DMS53 treated with DMSO at 0.1 percent for 48 hours (cell line): ENCODE measurements around the gene FHL5.
"Not testable (repeated sequence)": the region's sequence is repeated elsewhere in the genome, so short reads cannot be mapped to it uniquely, and the experiment has no call there.

Source experiments
- DNase-seq: peaks from one replicate; lab custom pipeline; 2025; ENCODE audit not compliant: unreplicated experiment; lab: John Stamatoyannopoulos, UW

FHL5 gene

DNA sequence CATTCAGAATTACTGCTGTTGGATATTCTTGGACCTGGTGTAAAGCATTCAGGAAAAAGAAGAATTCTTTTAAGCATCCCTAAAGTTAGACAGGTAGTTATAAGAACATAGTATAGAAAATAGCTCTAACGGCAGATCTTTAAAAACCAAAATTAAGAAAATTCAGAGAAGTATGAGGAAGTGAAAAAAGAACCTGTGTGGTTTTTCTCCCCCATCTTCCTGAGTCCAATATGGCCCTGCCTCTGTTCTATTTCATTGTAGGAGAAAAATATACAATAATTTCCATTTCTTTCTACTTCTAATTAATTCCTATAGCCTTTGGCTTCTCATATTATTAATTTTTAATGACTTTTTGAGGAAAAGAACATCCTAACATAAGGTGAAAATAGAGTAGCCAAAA lies 47.1 kb downstream of the FHL5 start:
- no peak for DNase-seq

DNA sequence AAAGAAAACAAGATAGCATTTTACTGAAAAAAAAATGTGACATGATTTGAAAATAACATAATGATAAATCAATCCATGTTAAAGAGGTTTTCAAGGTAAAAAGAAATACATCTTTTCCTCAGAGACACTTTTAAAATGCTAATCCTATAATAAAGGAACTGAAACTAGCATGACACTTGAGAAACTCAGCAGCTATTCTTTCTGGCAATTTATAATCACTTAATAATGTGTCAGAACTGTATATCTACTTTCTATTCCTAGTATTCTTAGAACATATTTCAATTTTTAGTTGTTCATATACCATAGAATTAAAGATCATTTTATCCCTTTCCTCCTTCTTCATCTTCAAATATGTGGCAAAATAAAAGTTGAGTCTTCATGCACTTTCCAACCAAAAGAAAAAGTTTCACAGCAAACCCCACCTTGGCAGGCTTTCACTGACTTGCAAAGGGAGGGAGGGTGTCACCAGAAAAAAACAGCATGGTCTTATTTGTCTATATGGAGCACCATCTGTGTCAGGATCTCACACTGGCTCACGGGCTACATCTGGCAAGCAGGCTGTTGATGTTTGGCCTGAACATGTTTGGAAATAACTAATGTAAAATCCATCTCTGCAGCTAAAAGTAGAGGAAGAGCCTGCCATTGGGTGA lies 48.5 kb downstream of the FHL5 start:
- DNase-seq = no peak

DNA sequence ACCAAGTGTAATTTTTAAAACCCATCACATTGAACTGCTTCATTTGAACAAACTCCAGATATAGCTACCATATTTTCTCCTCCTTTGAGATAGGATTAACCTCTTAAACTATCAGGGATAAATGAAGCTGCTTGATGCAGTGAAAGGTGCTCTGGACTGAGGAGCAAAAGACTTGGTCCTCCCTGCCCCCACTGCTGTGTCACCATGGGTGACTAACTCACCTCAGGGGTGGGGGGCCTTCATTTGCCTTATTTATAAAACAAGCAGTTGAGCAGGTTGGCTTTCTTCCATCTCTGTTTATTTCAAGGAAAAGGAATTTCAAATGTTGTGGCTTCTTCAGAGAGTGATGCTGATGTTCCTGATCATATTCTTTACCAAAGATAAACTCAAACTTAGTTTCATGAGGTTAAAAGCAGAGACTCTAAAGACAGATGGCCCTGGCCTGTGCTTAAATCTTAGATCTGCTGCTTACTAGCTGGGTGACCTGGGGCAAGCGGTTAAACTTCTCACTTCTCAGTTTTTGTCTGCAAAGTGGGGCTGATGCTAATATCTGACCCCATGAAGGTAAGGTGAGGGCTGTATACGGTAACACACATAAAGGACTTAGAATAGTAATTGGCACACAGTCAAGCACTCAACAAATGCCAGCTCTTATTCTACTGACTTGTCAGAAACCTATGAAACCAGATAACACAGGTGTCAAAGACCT lies 50.5 kb downstream of the FHL5 start:
- no peak for DNase-seq

DNA sequence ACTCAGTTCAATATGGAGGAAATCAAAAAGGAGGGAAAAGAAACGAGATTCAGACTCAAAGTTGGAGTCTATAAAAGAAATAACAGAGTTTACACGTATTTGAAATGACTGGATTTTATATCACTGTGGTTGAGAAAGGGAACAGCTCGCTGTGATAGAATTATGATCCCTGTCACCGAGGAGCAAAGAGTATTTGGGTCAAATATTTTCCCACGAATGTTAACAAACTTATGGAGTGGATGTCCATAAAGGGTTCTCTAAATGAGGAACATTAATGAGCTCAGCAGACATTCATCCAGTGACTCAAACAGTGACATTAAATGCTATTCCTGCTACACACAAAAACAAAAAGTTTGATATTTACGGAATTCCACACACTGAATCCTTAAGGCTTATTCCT lies 57.9 kb downstream of the FHL5 start:
- no peak for DNase-seq

DNA sequence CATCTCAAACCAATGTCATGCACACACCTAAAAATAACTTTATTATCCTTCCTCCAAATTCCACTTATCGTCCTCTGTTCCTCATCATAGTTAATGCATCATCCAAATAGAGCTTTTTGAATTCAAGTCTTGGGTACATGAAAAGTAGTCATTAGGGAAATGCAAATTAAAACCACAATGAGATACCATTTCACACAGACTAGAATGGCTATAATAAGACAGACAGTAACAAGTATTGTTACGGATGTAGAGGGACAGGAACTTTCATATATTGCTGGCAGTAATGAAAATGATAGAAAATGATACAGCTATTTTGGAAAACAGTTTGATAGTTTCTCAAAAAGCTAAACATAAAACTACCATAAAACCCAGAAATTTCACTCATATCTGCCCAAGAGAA lies 59.1 kb downstream of the FHL5 start:
- no peak for DNase-seq

DNA sequence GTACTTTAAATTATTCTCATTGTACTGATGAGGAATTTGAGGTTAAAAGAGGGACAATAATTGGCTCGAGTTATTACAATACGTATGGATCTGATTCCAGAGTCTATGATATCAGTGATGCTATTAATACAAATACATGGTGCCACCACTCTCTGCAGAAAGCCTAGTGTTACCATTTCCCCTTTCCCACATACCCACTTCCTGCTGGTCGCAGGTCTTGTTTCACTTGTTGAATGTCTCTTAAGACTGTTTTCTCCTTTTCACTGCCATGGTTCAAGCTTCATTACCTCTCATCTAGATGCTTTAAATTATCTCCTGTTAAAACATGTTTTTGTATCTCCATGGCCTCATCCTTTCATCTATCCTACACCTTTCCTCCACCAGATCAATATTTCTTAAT lies 62.0 kb downstream of the FHL5 start:
- DNase-seq = no peak

DNA sequence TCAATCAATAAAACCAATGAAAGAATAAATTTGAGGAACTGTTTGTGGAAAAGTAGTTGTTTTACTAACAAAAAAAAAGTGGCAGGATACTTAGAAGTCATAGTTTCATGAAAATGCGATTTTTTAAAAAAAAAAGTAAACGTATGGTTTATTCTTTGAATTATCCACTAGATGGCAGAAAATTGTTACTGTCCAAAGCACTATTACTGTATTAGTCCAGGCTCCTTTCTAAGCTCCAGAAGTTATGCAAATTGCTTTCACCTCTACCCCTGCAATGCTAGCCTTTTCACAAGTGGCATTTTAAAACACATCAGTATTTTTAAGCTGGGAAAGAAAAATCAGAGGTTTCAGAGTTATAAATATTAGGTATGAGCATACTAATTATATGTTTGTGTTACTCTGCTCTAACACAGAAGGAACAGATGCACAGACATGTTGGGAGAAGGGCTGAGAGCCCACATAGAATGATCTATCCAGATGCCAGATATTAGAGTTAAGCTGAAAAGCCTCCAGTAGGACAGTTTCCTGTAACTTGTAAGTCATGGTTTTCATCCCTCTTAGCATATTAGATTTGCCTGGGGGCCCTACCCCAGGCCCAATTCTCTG lies 63.9 kb downstream of the FHL5 start:
- DNase-seq = peak; percentile 18

DNA sequence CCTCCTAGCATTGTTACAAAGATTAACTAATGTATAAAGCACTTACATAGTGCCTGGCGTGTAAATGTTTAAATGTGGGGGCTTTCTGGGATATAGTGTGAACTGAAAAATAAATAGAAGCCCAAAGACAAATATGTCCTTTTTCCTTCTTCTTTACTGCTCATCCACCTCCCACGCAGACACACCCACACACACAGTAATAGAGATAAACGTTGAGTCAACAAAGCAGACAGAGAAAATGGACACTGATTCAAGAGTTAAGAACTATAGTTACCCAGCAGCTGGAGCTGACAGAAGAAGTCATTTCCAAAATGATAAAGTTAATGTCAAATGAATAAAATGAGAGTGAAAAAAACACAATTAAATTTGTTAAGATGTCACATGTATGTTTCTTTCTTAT lies 68.3 kb downstream of the FHL5 start:
- DNase-seq = no peak

DNA sequence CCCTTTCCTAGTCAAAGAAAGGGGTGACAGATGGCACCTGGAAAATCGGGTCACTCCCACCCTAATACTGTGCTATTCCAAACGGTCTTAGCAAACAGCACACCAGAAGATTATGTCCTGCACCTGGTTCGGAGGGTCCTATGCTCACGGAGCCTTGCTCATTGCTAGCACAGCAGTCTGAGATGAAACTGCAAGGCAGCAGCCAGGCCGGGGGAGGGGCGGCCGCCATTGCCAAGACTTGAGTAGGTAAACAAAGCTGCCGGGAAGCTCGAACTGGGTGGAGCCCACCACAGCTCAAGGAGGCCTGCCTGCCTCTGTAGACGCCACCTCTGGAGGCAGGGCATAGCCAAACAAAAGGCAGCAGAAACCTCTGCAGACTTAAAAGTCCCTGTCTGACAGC lies 75.1 kb downstream of the FHL5 start:
- DNase-seq = not testable (repeated sequence)

DNA sequence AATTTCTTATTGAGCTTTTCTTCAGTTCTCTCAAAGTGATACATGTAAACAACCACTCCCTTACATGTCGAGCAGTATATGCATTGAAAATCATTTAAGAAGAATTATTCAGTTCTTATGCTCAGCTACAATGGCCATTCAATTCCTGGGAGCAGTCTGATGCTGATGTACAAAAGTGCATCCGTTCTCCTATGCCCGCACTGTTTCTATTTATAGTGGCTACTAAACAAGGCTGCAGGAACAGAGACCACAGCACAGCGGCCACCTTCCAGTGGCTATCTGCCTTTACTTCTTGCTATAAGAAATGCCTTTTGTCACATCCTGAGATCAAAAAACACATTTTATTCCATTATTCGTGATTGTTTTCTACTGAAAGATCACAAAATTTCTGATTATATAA lies 82.2 kb downstream of the FHL5 start:
- DNase-seq = no peak

DNA sequence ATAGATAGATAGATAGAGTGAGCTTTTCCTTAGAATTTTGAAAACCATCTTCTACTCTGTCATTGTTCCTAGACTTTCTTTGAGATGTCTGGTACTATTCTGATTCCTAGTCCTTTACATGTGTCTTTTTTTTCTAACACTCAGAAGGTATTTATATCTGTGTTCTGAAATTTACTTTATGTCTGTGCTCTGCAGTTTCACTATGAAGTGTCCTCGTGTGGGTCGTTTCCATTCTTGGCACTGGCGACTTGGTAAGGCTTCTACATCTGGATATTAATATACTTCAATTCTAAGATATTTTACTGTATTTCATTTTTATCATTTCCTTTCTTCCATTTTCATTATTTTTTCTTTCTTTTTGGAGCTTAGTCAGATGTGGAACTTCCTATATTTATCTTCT lies 87.0 kb downstream of the FHL5 start:
- no peak for DNase-seq

DNA sequence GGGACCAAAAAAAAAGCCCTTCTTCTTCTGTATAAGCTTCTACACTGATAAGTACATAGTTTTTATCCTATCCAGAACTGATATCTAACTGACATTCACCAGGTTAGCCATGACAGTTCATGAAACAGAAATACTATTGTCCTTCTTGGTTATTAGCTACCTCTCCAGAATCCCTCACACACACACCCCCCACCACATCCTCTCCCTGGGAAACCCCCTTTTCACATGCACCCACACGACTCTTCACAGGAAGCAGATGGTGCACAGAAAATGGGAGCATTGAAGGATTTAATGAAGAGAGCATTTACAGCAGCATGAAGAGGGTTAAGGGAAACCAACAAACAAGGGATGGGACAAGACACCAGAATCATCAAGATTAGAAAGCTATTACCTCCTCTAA lies 88.9 kb downstream of the FHL5 start:
- no peak for DNase-seq

DNA sequence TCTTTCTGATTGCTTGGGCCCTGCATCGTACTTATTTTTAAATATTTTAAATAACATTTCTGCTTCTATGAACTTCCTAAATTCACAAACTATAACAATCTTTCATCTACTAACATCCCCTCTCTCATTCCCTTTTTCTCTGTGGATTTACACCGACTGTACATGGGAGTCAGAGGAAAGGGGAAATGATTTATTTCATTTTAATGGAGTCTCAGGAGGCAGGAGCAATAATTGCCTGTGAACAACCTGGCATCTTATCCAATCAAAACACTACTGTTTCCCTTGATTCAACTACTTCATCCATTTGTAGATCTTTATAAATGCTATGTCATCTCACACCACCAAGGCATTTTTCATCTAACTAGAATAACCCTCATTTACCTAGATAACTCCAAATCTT lies 89.6 kb downstream of the FHL5 start:
- no peak for DNase-seq

DNA sequence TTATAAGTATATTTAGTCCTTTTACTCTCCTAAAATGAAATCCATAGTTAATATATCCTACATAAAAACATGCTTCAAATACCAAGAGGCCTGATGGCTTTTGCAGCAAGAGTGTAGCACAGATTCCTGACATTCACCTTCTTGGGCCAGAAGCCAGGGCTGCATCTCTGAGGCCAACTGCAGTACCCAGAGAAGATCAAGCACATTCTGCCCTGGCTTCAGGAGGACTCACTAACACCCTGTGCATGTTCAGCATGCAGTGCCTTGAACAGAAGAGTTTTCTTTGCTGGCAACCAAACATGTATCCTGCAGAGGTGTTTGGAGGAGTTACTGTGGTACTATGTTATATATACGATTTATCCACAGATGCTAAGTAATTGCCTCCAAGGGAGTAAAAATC lies 90.3 kb downstream of the FHL5 start:
- DNase-seq = no peak

DNA sequence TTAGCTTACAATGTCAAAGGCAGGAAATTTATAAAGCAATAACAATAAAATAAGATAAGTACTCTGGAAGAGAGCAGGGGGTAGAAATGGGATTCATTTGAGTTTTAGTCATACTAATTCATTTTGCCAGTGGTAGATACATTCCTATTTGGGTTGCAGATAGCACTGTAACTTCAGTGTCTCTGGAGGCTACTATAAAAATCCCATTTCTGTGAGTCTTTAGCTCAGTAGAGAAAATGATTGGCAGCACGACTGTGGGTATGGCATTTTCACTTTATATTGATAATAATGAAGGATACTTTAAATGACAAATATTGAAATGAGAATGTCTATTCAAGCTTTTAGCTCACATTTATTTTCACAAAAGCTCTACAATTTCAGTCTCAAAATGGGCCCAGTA lies 93.6 kb downstream of the FHL5 start:
- DNase-seq = no peak

DNA sequence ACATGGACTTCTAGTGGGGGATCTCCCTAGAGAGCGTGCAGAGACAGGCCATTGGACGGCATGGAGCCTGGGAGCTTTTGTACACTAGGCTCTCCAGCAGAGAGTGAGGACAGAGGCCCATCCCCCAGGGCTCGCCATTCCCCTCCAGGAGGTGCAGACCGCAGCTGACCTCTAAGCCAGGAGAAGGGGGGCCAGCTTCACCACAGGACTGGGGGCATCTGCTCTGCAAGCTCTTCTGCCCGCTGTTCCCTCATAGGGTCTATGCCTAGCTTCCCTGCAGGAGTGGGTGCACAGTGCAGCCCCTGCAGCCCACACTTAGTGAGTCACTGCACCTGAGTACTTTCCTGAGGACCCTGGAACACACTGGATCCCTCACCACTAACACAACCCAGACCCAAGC lies 94.4 kb downstream of the FHL5 start:
- DNase-seq = no peak

DNA sequence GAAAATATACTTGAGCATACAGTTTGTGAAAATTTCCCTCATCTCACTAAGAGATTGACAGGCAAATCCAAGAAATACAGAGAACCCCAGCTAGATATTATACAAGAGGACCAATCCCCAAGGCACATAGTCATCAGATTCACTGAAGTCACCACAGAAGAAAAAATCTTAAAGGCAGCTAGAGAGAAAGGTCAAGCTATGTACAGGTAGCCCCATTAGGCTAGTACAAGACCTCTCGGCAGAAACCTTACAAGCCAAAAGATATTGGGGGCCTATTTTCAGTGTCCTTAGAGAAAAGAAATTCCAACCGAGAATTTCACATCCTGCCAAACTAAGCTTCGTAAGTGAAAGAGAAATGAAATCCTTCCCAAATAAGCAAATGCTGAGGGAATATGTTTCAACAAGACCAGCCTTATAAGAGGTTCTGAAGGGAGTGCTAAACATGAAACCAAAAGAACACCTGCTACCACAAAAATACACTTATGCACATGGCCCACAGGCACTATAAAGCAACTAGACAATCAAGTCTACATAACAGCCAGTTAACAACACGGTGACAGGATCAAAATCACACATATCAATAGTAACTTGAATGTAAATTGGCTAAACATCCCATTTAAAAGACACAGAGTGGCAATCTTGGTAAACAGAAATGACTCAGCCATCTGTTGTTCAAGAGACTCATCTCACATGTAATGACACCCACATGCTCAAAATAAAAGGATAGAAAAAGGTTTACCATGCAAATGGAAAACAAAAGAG lies 96.3 kb downstream of the FHL5 start:
- DNase-seq = peak; percentile 22
